ENCODE measurements around the gene SOX5. TPM values are rescaled to one million over a fixed set of nuclear protein-coding genes. Genes with fewer than 3 reads are reported as not detected.

SOX5 gene
- total and polyA plus RNA-seq, 3 donors from 2014 or later = 26.0 to 93.3 (median 29.2) TPM

- no peaks in the 10 kb centered on the region for H3K36me3 ChIP-seq (ENCODE audit: low read depth, missing control alignments)
- peaks cover 2% of the 10 kb centered on the region for H3K4me1 ChIP-seq
- intact Hi-C loops (cut with DNase I; ENCODE audit: low total_unique reads) = no loop called here
- H3K27ac ChIP-seq = no peak overlapping the region
- no peaks in the 10 kb centered on the region for H3K27me3 ChIP-seq
- no peak for DNase-seq
- WGBS, 2 donors = 27 to 38% methylated on average over 1 of the region's 1 CpG
- no peak overlapping the region for H3K4me3 ChIP-seq
- no peaks in the 10 kb centered on the region for H3K9me3 ChIP-seq
- TF ChIP-seq POLR2A (IDR thresholded peaks at IDR 0.05) (no peak), CTCF (IDR thresholded peaks at IDR 0.05) (no peak)
These were observed 191.9 kb downstream of the SOX5 start for GRCh38 chr12:23757541-23757962.

GRCh38 chr12:23756416-23756815 lies 193.1 kb downstream of the SOX5 start:
- H3K9me3 ChIP-seq = no peaks in the 10 kb centered on the region
- H3K36me3 ChIP-seq (ENCODE audit: low read depth, missing control alignments) = no peaks in the 10 kb centered on the region
- H3K4me1 ChIP-seq = peaks cover 2% of the 10 kb centered on the region
- H3K27ac ChIP-seq = no peak overlapping the region
- H3K4me3 ChIP-seq = no peak overlapping the region
- intact Hi-C loops (cut with DNase I; ENCODE audit: low total_unique reads) = no loop called here
- no peak for TF ChIP-seq POLR2A (IDR thresholded peaks at IDR 0.05)
- no peak for TF ChIP-seq CTCF (IDR thresholded peaks at IDR 0.05)
- H3K27me3 ChIP-seq = no peaks in the 10 kb centered on the region
- 65 to 76% methylated on average over 2 of the region's 2 CpGs for WGBS, 2 donors
- DNase-seq = no peak

GRCh38 chr12:23753628-23754365 lies 195.7 kb downstream of the SOX5 start:
- DNase-seq = no peak

GRCh38 chr12:23752245-23752644 lies 197.2 kb downstream of the SOX5 start:
- 92 to 95% methylated on average over 5 of the region's 5 CpGs for WGBS, 2 donors
- Histone ChIP-seq H3K9me3 (no peaks in the 10 kb centered on the region), H3K4me1 (no peaks in the 10 kb centered on the region), H3K36me3 (ENCODE audit: low read depth, missing control alignments) (no peaks in the 10 kb centered on the region), H3K4me3 (no peak overlapping the region), H3K27ac (no peak overlapping the region), H3K27me3 (no peaks in the 10 kb centered on the region)
- intact Hi-C loops (cut with DNase I; ENCODE audit: low total_unique reads) = no loop called here
- TF ChIP-seq POLR2A (IDR thresholded peaks at IDR 0.05) (no peak), CTCF (IDR thresholded peaks at IDR 0.05) (no peak)
- DNase-seq = no peak

More at GRCh38 chr12:23753628-23754365, 195.7 kb downstream of the SOX5 start:
- 75 to 82% methylated on average over 5 of the region's 5 CpGs for WGBS, 2 donors
- no peak overlapping the region for H3K4me3 ChIP-seq
- no peaks in the 10 kb centered on the region for H3K36me3 ChIP-seq (ENCODE audit: low read depth, missing control alignments)
- H3K27ac ChIP-seq = no peak overlapping the region
- H3K4me1 ChIP-seq = peaks cover 2% of the 10 kb centered on the region
- no peaks in the 10 kb centered on the region for H3K9me3 ChIP-seq
- no peaks in the 10 kb centered on the region for H3K27me3 ChIP-seq
- TF ChIP-seq CTCF (IDR thresholded peaks at IDR 0.05) = no peak
- TF ChIP-seq POLR2A (IDR thresholded peaks at IDR 0.05) = no peak
- intact Hi-C loops (cut with DNase I; ENCODE audit: low total_unique reads) = no loop called here

GRCh38 chr12:23751641-23752040 lies 197.8 kb downstream of the SOX5 start:
- H3K4me3 ChIP-seq = no peak overlapping the region
- TF ChIP-seq POLR2A (IDR thresholded peaks at IDR 0.05) = no peak
- no peak for TF ChIP-seq CTCF (IDR thresholded peaks at IDR 0.05)
- H3K9me3 ChIP-seq = no peaks in the 10 kb centered on the region
- no peaks in the 10 kb centered on the region for H3K27me3 ChIP-seq
- no peaks in the 10 kb centered on the region for H3K36me3 ChIP-seq (ENCODE audit: low read depth, missing control alignments)
- H3K4me1 ChIP-seq = no peaks in the 10 kb centered on the region
- DNase-seq = no peak
- intact Hi-C loops (cut with DNase I; ENCODE audit: low total_unique reads) = no loop called here
- 98 to 100% methylated on average over 1 of the region's 1 CpG for WGBS, 2 donors
- no peak overlapping the region for H3K27ac ChIP-seq
